HG03575 (cell line): ENCODE results near the gene ZNF227.
"Not testable (repeated sequence)": the region's sequence is repeated elsewhere in the genome, so short reads cannot be mapped to it uniquely, and the experiment has no call there.

Source experiments
- ATAC-seq: cut with Tn5 transposase; IDR thresholded peaks from one replicate; pipeline ENCODE4 v1.9.1; 2021; ENCODE audit not compliant: unreplicated experiment, insufficient number of reproducible peaks, low FRiP score; ENCODE audit errors: extremely low read depth

Gene ZNF227

DNA sequence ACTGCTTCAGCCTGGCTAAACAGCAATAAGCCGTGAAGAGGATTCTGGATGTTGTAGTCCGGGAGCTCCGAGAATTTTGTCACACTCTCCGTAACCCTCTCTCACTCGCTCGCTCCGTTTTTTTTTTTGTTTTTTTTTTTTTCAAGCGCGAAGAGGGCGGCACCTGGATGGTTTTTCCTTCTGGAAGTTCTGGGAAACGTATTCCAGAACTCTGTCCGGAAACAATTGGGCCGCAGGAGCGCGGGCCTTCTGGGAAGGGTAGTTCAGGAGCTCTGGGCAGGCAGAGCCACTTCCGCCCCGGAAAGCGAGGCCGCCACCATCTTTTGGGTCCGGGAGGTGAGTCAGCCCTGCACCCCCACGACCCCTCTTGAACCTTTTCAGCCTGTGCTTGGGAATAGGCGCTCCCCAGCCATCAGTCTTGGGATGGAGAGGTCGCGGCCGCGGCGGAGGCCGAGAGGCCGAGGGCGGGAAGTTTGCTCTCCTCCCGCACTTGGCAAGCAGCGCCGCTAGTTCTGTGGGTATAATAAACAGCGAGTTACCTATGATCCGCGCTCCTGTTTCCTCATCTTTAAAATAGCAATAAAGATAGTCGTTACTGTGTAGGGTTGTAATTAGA lies at the start of gene ZNF227:
Gene ZNF227 (plus strand): TSS at position 283 of the 616 bp plus-strand sequence. CDS start 5,261 bp downstream, outside the sequence.
- no peak for ATAC-seq

DNA sequence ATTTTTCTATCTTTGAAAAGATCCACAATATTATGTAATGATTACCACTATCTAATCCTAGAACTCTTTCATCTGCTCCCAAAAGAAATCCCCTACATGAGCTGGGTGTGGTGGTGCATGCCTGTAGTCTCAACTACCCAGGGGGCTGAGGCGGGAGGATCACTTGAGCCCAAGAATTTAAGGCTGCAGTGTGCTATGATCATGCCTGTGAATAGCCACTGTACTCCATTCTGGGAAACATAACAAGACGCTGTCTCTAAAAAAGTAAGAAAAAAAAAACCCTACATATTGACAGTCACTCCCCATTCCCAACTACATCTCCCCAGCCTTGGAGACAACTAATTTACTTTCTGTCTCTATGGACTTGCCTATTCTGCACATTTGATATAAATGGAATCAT lies 48.5 kb upstream of the ZNF227 start:
- no peak for ATAC-seq

DNA sequence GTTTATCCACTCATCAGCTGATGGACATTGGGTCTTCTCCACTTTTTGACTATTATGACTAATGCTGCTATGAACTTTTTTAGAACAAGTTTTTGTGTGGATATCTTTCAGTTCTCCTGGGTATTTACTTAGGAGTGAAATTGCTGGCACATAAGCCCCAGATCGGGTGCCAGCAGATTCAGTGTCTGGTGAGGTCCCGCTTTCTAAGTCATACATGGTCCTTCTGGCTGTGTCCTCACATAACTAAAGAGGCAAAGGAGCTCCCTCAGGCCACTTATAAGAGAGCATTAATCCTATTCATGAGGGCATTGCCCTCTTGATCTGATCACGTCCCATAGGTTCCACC lies 48.0 kb upstream of the ZNF227 start:
- no peak for ATAC-seq

DNA sequence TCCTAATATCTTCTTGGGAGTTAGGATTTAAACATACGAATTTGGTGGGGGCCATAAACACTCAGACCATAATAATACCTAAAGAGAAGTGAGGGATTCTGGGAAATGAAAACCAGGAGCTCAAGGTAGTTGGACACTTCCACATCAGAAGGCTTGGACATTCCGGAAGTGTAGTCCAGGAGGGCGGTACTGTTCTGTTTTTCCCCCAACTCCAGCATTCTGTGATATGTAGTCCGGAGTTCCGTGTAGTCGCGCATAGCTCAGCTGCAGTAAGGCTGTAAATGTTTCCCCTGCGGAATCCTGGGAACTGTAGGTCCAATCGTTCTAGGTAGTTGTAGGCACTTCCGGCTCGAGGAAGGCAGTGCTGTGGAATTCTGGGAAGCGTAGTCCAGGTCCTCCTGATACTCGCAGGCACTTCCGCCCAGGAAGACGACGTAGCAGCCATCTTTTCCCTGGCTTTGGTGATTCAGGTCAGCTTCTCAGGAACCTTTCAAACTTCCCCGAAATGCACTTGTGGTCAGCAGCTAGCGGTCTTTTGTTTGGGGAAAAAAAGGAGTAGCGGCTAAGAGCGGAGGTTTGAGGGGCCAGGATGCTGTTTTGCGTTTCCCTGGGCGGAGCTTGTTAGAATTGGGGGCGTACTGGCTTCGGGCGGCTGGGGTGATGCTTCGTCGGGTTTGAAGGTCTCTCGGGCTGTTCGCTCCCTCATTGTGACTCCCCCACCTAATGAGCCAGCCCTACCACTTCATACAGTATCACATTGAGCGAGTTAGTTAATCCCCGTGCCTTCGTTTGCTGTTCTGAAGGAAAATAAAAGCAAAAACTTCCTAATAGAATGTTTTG lies 47.4 kb upstream of the ZNF227 start, which contains the start of gene ZNF226:
Gene ZNF226 (plus strand): TSS at position 428 of the 840 bp plus-strand sequence. CDS start 4,981 bp downstream, outside the sequence.
- ATAC-seq: no peak

DNA sequence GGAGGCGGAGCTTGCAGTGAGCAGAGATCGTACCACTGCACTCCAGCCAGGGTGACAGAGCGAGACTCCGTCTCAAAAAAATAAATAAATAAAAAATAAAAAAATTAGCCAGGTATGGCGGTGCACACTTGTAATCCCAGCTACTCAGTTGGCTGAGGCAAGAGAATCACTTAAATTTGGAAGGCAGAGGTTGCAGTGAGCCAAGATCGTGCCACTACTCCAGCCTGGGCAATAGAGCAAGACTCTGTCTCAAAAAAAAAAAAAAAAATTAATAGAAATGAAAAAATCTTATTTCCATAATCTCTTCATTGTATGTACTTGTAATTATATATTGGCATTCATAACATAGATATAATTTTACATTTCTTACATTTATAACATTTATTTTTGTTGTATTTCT lies 41.7 kb upstream of the ZNF227 start:
- not testable (repeated sequence) for ATAC-seq

DNA sequence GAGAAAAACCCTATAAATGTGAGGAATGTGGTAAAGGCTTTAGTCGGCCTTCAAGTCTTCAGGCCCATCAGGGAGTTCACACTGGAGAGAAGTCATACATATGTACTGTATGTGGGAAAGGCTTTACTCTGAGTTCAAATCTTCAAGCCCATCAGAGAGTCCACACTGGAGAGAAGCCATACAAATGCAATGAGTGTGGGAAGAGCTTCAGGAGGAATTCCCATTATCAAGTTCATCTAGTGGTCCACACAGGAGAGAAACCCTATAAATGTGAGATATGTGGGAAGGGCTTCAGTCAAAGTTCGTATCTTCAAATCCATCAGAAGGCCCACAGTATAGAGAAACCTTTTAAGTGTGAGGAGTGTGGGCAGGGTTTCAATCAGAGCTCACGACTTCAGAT lies 35.7 kb upstream of the ZNF227 start:
- no peak for ATAC-seq

DNA sequence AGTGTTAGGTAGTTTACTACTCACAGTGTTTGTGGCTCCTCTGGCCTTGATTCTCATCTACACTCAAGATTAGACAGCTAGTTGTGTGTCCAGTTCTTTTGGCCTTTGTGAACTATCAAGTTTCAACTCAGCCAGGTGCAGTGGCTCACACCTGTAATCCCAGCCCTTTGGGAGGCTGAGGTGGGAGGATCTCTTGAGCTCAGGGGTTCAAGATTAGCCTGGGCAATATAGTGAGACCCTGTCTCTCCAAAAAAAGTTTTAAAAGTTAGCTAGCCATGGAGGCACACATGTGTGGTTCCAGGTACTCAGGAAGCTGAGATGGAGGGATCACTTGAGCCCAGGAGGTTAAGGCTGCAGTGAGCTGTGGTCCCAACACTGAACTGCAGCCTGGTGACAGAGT lies 31.4 kb upstream of the ZNF227 start:
- ATAC-seq: no peak

DNA sequence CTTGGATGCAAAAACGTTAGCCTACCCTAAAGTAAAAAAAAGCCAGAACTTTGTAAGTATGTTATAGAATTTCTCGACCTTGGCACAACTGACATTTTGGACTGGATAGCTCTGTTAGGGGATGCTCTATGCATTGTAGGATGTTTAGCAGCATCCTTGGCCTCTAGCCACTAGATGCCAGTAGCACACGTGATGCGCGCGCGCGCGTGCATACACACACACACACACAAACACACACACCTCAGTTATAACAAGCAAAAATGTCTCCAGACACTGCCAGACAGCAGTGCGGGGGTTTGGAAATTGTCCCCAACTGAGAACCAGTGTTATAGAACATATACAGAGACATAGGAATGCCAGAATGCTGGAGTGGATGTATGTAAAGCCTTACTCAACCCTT lies 30.2 kb upstream of the ZNF227 start:
- no peak for ATAC-seq

DNA sequence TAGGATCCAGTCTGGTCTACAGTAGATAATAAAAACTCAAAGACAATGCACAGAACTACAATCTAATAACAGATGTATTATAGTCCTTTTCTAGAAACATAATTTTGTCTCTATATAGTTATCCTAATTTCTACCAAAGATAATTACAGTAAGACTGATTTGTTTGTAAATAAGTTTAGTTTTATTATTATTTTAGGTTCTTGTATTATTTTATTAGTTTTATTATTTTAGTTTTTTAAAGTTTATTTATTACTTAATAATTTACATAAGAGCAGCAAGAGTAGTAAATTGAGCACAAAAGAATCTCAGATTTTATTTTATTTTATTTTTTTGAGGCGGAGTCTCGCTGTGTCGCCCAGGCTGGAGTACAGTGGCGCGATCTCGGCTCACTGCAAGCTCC lies 22.3 kb upstream of the ZNF227 start:
- ATAC-seq: no peak

DNA sequence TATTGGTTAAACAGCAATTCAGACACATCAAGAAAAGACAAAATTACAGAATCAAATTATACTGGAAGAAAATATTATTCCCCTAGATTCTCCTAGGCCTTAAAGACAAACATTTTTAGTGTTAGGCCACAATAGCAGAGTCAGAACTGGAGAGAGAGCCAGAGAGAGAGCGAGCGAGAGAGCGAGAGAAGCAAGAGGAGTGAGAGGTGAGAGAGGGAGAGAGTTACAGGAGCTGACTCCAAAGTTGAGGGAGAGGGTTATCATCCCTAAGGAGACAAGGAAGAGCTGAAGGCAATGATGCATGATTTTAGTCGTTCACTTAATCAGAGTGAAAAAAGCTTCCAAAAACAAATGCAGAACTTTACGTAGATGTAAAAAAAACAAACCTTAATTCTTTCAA lies 20.2 kb upstream of the ZNF227 start:
- no peak for ATAC-seq

DNA sequence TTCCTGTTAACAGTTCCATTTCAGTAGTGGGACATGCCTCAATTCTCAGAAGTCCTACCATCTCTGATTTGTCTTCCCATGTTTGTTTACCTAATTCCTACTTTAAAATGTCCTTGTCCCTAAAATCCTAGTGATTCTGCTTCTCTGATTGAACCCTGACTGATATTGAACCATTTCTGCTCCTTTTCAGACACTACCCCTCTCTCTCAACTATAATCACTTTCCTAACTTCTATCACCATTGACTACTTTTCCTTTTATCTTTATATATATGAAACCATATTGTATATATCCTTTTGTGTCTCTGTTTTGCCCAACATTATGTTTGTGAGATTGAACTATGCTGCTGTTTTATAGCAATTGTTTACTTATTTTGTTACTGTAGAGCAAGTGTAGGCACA lies 15.6 kb upstream of the ZNF227 start:
- no peak for ATAC-seq

DNA sequence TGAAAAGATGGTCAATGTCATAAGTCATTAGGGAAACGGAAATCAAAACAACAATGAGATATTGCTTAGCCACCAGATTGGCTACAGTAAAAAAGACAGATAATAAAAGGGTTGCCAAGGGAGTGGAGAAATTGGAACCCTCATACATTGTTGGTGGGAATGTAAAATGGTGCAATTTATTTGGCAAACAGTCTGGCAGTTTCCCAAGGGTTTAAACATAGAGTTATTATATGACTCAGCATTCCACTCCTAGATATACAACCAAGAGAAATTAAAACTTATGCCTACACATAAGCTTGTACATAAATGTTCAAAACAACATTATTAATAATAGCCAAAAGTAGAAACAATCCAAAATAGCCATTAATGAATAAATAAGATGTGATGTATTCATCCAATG lies 9.9 kb upstream of the ZNF227 start:
- ATAC-seq: no peak

DNA sequence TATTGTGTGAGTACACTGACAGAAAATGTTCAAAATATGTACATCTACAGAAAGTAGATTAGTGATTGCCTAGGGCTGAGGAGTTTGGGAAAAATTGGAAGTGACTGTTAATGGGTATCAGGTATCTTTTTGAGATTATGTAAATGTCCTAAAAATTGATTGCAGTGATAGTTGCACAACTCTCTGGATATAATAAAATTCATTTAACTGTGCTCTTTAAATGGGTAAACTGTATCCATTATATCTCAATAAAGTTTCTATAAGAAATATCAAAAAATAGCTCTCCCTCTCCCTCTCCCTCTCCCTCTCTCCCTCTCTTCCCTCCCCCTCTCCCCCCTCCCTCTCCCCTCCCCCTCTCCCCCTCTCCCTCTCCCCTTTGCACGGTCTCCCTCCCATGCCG lies 9.4 kb upstream of the ZNF227 start:
- no peak for ATAC-seq

DNA sequence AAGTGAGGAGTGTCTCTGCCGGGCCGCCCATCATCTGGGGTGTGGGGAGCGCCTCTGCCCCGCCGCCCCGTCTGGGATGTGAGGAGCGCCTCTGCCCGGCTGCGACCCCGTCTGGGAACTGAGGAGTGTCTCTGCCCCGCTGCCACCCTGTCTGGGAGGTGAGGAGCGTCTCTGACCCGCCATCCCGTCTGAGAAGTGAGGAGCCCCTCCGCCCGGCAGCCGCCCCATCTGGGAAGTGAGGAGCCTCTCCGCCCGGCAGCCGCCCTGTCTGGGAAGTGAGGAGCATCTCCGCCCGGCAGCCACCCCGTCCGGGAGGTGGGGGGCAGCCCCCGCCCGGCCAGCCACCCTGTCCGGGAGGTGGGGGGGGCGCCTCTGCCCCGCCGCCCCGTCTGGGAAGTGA lies 8.5 kb upstream of the ZNF227 start:
- ATAC-seq: not testable (repeated sequence)

DNA sequence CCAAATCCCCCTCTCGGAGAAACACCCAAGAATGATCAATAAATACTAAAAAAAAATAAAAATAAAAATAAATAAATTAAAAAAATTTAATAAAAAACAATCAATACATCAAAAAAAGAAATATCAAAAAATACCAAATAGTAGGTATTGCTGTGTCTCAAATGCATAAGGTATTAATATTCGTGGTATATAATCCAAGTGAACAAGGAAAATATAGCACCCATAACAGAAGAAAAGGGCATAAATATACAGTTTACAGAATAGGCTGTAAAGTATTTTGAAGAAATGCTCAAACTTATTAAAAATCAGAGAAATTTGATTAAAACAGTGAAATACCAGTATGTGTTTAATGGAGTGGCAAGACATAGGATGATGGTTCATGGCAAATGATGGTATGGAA lies 7.6 kb upstream of the ZNF227 start:
- no peak for ATAC-seq

DNA sequence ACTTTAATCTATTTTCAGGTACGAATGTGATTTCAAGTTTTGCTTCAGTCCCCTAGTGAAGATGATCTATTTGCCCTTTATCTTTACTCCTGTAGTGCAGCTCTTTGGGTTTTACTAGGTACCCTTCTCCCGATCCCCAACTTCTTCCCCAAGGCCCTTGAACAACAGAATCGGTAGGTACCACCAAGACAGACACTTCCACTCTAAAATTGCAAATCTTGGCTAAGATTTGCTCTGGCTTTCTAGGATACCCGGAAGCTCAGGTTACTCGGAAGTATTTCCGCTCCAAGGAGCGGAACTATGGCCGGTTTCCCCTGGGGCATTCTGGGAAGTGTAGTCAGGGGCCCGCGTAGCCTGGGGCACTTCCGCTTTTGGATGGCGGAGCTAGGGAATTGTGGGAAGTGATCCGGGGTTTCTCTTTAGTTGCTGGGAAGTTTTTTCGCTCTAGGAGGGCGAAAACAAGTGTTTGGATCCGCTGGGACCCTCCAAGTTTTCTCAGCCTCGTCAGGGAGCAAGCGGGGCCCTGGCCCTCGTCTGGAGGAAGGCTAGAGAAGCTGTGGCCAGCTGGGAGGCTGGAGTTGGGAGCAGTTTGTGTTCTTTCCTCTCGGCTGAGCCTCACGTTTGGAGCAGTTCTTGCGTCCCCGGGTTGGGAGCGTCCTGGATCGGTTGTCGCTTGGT lies 5.1 kb upstream of the ZNF227 start:
- no peak for ATAC-seq

DNA sequence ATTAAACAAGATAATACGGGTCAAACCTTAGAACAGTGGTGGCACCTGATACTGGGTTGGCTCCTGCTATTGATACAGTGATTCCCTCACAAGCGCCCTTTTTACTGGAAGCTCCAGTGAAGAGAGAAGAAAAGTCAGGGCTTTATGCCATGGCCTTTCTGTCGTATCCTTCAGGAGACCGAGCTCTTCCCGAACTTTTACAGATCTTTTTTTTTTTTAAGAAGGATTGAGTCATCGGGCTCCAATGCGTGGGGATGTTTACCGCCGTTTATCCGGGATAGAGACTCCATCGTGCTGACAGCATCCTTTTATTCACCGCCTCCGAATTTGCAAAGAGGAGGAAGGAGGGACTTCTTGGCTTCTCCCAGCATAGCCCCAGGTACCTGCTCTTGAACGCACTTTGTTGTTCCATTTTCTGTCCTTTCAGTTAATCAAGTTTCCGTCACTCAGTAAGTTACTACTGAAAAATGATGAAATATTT lies 574 bp downstream of the ZNF227 start:
- no peak for ATAC-seq

DNA sequence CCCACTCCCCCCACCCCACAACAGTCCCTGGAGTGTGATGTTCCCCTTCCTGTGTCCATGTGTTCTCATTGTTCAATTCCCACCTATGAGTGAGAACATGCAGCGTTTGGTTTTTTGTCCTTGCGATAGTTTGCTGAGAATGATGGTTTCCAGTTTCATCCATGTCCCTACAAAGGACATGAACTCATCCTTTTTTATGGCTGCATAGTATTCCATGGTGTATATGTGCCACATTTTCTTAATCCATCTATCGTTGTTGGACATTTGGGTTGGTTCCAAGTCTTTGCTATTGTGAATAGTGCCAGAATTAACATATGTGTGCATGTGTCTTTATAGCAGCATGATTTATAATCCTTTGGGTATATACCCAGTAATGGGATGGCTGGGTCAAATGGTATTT lies 7.6 kb downstream of the ZNF227 start:
- not testable (repeated sequence) for ATAC-seq

DNA sequence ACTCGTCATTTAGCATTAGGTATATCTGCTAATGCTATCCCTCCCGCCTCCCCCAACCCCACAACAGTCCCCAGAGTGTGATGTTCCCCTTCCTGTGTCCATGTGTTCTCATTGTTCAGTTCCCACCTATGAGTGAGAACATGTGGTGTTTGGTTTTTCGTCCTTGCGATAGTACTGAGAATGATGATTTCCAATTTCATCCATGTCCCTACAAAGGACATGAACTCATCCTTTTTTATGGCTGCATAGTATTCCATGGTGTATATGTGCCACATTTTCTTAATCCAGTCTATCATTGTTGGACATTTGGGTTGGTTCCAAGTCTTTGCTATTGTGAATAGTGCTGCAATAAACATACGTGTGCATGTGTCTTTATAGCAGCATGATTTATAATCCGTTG lies 8.4 kb downstream of the ZNF227 start:
- ATAC-seq: not testable (repeated sequence)

DNA sequence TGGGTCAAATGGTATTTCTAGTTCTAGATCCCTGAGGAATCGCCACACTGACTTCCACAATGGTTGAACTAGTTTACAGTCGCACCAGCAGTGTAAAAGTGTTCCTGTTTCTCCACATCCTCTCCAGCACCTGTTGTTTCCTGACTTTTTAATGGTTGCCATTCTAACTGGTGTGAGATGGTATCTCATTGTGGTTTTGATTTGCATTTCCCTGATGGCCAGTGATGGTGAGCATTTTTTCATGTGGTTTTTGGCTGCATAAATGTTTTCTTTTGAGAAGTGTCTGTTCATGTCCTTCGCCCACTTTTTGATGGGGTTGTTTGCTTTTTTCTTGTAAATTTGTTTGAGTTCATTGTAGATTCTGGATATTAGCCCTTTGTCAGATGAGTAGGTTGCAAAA lies 9.0 kb downstream of the ZNF227 start:
- not testable (repeated sequence) for ATAC-seq
